ENCODE results near the gene TAF10.
A peak's percentile ranks its signal among the peaks of the same experiment; 100 is the strongest.

TAF10 gene

GRCh38 chr11:6640036-6640984, 28.3 kb upstream of the TAF10 start:
- no peak for DNase-seq

DNA sequence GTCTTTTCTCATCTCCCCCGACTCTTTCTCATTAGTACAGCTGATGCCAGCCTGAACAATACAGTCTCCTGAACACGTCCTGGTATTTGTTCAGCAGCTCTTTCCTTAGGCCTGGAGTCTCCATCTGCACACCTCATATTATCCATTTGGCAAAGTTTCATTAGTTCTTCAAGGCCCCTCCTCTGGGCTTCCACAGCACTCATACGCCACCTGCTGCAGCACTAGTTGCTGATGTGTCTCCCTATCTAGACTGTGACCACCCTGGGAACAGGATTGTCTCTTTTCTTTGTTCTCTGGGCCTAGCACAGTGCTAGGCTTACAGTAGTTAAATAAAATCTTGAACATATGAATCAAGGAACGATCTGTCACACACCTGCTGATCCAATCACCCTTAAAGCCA, 26.4 kb upstream of the TAF10 start:
- peak; percentile 7 for DNase-seq

- no peak for DNase-seq
These were observed 25.9 kb upstream of the TAF10 start for GRCh38 chr11:6637871-6638270.

- no peak for DNase-seq
These were observed 24.5 kb upstream of the TAF10 start for GRCh38 chr11:6636480-6636879.

DNA sequence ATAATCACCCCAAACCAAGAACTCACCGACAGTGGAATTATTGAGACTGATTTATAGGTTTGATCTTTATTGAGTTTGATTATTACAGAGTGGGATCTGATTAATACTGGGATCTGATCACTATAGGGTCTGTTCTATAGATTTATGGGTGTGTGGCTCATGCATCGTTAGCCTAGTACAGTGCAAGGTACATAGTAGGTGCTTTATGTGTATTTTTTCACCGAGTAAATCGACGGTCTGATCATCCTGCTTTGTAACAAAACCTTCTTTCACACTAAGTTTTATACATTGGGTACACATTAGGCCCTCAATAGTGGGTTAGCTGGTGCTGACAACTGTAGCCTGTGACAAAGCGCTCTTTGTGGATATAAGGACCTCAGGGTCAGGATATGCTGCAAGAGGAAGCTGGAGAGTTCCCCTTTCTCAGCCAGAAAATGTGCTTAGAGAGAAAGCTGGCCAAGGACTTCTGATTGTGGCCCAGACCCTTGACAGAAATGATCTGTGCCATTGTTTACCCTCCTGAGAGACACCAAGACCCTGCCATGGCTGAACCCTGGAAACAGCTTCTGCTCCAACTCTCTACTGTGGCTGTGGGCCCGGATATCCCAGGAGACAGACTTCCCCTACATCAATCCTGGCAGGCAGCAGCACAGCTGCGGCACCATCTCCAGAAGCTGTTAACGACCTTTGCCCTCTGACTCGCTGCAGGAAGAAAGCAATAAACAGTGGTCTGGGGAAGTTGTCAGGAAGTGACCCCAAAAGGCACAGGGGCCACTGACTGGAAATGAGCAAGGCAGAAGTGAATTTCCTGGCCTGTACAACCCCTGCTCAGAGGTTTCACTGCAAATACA, 23.3 kb upstream of the TAF10 start:
- no peak for DNase-seq

GRCh38 chr11:6634534-6634933, 22.5 kb upstream of the TAF10 start:
- no peak for DNase-seq

DNA sequence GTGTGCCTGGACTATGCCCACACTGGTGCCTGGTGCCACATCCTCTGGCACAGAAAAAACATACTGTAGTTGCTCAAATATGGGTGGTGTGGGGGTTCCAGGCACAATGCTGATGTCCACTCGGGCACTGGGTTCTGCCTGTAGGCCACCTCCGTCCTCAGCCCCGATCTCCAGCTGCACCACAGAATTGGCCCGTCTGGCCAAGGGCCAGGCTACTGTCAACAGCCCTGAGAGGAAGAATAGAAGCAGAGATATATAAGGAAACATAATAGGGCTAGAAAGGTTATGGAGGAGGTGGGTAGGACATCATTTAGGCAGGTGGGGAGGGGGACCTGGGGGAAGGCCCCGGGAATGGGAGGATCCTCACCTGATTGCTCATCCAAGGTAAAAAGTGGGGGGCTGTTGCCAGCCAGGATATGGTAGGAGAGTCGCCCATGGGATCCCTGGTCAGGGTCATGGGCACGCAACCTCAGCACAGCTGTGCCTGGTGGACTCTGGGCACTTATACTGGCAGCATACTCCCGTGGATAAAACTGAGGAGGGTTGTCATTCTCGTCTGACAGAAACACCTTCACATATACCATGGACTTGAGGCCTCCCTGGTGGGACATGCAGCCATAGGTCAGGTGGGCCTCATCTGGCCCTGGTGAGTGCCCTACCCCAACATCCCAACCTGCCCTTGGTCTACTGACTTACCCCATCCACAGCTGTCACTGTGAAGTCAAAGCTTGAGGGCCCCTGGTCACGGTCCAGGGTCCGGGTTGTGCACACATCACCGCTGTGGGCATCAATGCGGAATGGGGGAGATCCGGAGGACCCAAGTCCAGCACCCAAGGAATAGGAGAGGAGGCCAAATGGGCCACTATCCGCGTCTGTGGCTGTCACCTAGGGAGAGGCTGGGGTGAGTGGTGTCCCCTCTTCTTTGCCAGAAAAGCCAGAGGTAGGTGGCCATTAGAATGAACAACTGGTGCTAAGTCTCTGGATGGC, 21.7 kb upstream of the TAF10 start:
- no peak for DNase-seq

DNA sequence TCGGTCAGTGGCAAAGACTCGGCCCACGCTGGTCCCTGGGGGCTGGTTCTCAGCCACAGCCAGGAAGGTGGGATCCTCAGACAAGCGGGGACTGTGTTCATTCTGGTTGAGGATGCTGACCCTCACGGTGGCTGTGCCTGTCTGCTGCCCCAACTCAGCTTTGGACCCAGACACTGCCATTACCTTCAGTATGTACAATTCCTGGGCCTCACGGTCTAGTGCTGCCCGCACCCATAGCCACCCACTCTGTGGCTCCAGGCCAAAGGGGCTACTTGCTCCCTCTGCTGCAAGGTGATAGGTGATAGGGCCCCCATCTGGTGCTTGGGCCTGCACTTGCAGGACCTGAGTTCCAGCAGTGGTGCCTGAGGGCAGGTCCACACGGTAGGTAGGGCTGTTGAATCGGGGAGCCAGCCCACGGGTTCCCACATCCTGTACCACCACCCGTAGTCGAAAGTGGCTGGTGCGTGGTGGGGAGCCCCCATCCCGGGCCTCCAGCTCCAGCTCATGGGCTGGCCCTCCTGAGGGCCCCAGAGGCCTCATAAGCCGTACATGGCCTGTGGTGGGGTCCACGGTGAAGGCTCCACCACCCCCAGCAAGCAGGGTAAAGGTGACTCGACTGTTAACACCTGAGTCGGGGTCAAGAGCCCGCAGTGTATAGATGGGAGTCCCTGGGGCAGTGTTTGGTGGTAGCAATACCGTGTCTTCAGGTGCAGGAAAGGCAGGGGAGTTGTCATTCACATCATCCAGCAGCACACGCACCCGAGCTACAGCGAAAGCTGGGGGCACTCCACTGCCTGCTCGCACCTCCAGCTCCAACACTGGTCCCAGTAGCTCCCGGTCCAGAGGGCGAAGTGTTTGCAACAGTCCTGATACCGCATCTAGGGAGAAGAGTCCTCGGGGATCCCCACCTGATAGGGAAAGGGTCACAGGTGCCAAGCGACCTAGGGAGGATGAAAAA, 20.4 kb upstream of the TAF10 start:
- DNase-seq, result no peak

- no peak for DNase-seq
These were observed 19.4 kb upstream of the TAF10 start for GRCh38 chr11:6631361-6631890.

- DNase-seq, result no peak
These were observed 18.7 kb upstream of the TAF10 start for GRCh38 chr11:6630632-6631291.

- DNase-seq, result no peak
These were observed 18.0 kb upstream of the TAF10 start for GRCh38 chr11:6629892-6630631.

- DNase-seq, result no peak
These were observed 17.5 kb upstream of the TAF10 start for GRCh38 chr11:6629573-6629891.

DNA sequence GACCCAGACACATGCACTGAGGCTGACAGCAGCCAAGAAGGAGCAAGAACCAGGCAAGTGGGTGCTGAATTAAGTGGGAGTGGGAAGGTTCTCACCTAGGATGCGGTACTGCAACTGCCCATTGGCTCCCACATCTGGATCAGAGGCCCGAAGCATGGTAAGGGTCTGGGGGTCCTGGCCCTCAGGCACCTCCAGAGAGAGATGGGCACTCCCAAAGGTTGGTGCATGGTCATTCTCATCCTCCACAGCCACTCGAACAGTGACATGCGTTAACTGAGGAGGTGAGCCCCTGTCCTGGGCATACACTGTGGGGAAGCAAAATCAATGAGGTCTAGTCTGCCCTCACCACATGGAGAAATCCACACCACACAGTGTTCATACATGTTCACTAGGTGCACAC, 16.5 kb upstream of the TAF10 start:
- no peak for DNase-seq

DNA sequence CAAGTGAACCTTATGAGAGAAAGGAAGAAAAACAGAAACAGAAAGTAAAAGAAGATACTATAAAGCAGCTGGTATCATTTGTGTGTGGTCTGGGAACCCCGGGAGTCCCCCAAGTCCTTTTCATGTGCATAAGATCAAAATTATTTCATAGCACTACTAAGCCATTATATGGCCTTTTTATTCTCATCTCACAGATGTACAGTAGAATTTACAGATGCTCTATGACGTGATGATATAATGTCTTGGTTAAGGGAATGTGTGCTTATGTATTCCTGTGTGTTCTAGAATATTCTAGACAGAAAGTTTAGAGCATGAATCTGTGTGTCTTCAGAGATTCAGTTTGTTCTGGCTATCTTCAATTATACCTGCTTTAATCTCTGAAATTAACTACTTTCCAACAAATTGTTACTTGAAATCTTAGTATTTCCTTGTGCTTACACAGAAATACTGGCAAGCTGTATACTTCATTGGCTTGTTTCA, 15.8 kb upstream of the TAF10 start:
- no peak for DNase-seq

DNA sequence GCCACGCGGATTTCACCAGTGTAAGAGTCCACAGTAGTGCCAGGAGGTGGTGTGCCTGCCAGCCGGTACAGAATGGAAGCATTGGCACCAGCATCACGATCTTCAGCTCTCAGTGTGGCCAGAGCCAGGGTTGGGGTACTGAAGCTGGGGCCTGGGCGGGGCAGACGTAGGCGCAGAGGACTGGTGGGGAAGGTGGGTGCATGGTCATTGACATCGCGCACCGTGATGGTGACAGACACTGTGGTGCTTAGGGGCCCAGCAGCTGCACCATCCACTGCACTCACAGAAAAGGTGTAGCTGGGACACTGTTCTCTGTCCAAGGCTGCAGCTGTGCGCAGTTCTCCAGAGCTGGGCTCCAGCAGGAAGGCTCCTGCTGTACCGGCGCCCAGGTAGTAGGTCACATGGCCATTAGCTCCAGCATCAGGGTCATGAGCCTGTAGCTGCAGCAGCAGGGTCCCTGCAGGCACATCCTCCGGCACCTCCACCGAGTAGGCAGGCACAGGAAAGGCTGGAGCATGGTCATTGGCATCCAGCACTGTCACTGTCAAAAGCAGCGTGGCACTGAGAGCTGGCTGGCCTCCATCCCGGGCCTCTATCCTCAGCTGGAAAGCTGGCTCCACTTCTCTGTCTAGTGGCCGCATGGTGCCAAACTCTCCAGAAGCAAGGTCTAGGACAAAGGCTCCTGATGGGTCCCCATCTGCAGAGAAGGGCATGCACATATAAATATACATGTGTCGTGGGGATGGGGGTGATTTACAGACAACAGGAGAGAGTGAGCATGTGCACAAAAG, 15.2 kb upstream of the TAF10 start:
- DNase-seq, result no peak

DNA sequence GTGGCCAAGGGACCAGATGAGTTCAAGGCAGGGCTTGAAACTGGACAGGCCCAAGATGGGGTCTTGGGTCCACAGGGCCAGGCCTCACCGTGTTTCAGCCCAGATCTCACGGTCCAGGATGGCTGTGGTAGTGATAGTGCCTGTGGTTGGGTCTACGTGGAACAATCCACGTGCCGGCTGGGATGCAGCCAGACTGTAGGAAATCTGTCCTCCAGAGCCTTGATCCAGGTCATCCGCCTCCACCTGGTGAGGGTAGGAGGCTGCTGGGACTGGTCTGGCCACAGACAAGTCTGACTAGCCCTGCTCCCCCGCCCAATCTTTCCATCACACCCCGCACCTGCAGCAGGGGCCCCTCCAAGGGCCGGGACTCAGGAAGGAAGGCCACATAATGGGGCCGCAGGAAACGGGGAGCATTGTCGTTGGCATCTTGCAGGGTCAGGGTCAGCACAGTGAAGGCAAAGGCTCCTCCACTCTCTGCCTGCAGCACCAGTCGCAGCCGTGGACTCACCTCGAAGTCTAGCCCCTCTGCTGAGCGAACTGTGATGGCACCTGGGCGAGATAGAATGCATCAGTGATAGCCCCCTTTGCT, 13.9 kb upstream of the TAF10 start:
- no peak for DNase-seq

- no peak for DNase-seq
These were observed 13.3 kb upstream of the TAF10 start for GRCh38 chr11:6625156-6625831.

Data from NCI-H524 treated with DMSO at 0.1 percent for 48 hours (cell line).